Activated CD4-positive, alpha-beta memory T cell treated with anti-CD3 and anti-CD28 coated beads for 36 hours (primary cell): ENCODE measurements around the gene C9orf85. TPM values are rescaled to one million over a fixed set of nuclear protein-coding genes. Genes with fewer than 3 reads are reported as not detected.

Experiments used
- CTCF ChIA-PET: fragments of 350-600 bp; sonication (Branson Sonifier 250); formaldehyde crosslinking; loops from one replicate; lab custom pipeline; 2021; ENCODE audit warnings: antibody characterized with exemption, inconsistent platforms; lab: Charles Lee
- POLR2A ChIA-PET: fragments of 350-600 bp; sonication (Branson Sonifier 250); formaldehyde crosslinking; loops from one replicate; lab custom pipeline; 2021; ENCODE audit warnings: antibody characterized with exemption; lab: Charles Lee
- DNase-seq: peaks from one replicate; pipeline ENCODE4 v3.0.0-alpha.2; 2020
- H3K27ac Mint-ChIP-seq: one replicate; pipeline ENCODE4 v1.8.0; 2021; ENCODE audit warnings: mixed read lengths
- H3K27me3 Mint-ChIP-seq: one replicate; pipeline ENCODE4 v1.8.0; 2021; ENCODE audit warnings: mixed read lengths
- H3K36me3 Mint-ChIP-seq: one replicate; pipeline ENCODE4 v1.8.0; 2021; ENCODE audit warnings: mixed read lengths
- H3K4me1 Mint-ChIP-seq: one replicate; pipeline ENCODE4 v1.8.0; 2021; ENCODE audit warnings: low read depth, mixed read lengths
- H3K4me3 Mint-ChIP-seq: one replicate; pipeline ENCODE4 v1.8.0; 2021; ENCODE audit warnings: mild to moderate bottlenecking, mixed read lengths
- H3K9me3 Mint-ChIP-seq: one replicate; pipeline ENCODE4 v1.8.0; 2021; ENCODE audit warnings: mixed read lengths
- intact Hi-C: fragments of 100-400 bp; cut with micrococcal nuclease; formaldehyde crosslinking; loops from one replicate; pipeline ENCODE4 v1.15.1; 2023
- total RNA-seq, 2 experiments: library from RNA; stranded (reverse); gene quantifications; one replicate each; pipeline ENCODE4 v1.2.3, GENCODE V29; 2021

The C9orf85 gene
- total RNA-seq: 1 to 10 TPM; 7.3 to 7.5 TPM

DNA sequence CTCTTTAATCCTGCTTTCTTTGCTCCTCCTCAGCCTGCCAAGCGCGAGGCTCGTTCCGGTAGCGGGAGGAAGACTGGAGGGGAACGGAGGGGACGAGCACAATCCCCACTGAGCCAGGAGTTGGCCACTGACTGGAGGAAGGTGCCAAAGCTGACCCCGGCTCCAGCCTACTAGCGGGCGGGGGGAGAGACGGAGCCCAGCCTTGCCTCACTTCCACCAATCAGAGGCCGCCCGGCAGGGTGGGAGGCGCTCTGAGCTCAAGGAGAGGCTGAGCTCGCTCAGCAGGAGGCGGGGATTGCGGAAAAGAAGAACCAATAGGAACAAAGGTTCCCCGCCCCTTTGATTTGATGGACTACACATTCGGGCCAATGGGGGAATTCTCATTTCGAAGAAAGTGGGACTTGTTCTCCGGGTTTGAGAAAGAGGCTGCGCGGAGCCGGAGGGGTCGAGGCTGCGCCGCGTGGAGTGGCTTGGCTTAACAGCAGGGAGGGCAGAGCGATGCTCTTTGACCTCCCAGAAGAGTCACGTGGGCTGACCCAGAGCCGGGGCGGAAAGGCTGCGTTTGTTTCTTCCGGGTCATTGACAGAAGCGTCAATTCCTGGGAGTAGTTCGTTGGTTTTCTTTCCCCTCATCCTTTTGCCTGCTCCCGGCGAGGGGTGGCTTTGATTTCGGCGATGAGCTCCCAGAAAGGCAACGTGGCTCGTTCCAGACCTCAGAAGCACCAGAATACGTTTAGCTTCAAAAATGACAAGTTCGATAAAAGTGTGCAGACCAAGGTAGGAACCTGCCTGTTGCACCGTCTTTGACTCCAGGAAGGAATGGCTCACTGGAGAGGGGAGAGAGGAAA, at the start of gene C9orf85, which contains the start of gene ABHD17B:
TSS of gene C9orf85 (plus strand) at position 579 of the 847 bp plus-strand sequence. CDS start at position 675, 96 bp downstream.
TSS of gene ABHD17B (minus strand) at position 133 of the 847 bp plus-strand sequence. CDS start 36,113 bp downstream, outside the sequence.
- Mint-ChIP-seq H3K36me3 (peaks cover 6% of the 10 kb centered on the region), H3K27me3 (no peaks in the 10 kb centered on the region), H3K9me3 (no peaks in the 10 kb centered on the region), H3K27ac (peak within 1 kb of the TSS; percentile 92), H3K4me3 (peak within 1 kb of the TSS; percentile 97), H3K4me1 (peaks cover 52% of the 10 kb centered on the region)
- peak; percentile 98 for DNase-seq
- CTCF ChIA-PET: interaction anchor here (0.6 to 1.9 kb wide), 9 partner anchors 17 to 1867 kb away, joined by 3 to 11 read pairs (median 3); no protein-coding TSS in a partner anchor
- POLR2A ChIA-PET: interaction anchor here (0.7 to 1.5 kb wide), 6 partner anchors 13 to 147 kb away, joined by 3 to 8 read pairs (median 4); no protein-coding TSS in a partner anchor
- intact Hi-C loops: loop anchor here (1.0 to 10.0 kb wide), 14 partner anchors 10 to 1656 kb away; partner anchors contain the start of genes SMC5, TMC1 and ZFAND5

GRCh38 chr9:71863631-71864030, 47.8 kb upstream of the C9orf85 start:
- Mint-ChIP-seq H3K9me3 (peaks cover 30% of the 10 kb centered on the region), H3K4me1 (peaks cover 4% of the 10 kb centered on the region), H3K36me3 (peaks cover 41% of the 10 kb centered on the region), H3K4me3 (no peak overlapping the region), H3K27me3 (no peaks in the 10 kb centered on the region), H3K27ac (no peak overlapping the region)
- CTCF ChIA-PET: interaction anchor here (0.6 kb wide), 1 partner anchor 698 kb away, joined by 4 read pairs; no protein-coding TSS in a partner anchor
- intact Hi-C loops: no loop called here
- DNase-seq: no peak
- POLR2A ChIA-PET: no interaction called here

DNA sequence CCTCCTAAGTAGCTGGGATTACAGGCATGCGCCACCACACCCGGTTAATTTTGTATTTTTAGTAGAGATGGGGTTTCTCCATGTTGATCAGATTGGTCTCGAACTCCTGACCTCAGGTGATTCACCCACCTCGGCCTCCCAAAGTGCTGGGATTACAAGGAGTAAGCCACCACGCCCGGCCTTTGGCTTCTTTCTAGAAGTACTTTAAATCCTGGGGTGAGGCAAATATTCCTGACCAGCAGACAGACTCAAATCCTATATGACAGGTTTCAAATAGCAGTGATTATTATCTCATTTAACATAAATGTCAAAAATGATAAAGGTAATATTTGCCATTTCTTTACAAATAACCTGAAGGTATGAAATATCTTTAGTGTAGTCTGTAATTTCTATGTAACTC, 36.1 kb upstream of the C9orf85 start:
- Mint-ChIP-seq H3K4me1 (no peaks in the 10 kb centered on the region), H3K36me3 (peaks cover 27% of the 10 kb centered on the region), H3K9me3 (peaks cover 24% of the 10 kb centered on the region), H3K27me3 (no peaks in the 10 kb centered on the region), H3K27ac (no peak overlapping the region), H3K4me3 (no peak overlapping the region)
- no peak for DNase-seq
- ChIA-PET CTCF (no interaction called here), POLR2A (no interaction called here)
- intact Hi-C loops: loop anchor here (5.0 kb wide), 1 partner anchor 37 kb away; the partner anchor contains the start of genes ABHD17B and C9orf85

DNA sequence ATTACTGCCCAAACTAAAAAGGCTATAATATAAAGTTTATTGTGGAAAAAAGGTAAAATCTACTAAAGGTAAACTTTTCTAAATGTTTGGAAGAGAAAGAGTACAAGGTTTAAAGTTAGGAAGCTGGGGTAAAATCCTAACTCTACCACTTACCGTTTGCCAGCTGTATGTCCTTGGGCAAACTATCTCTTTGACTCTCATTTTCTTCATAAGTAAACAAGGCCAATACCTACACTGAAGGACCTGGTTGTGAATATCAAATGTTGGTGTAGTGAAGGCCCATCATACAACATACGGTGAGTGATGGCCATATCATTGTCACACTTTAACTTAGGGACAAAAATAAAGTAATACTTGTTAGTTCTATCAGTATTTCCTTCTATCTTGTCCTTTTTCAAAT, 35.3 kb upstream of the C9orf85 start:
- POLR2A ChIA-PET: no interaction called here
- Mint-ChIP-seq H3K27ac (no peak overlapping the region), H3K4me1 (no peaks in the 10 kb centered on the region), H3K4me3 (no peak overlapping the region), H3K27me3 (no peaks in the 10 kb centered on the region), H3K9me3 (peaks cover 27% of the 10 kb centered on the region), H3K36me3 (peaks cover 27% of the 10 kb centered on the region)
- CTCF ChIA-PET: no interaction called here
- intact Hi-C loops: loop anchor here (5.0 kb wide), 1 partner anchor 36 kb away; the partner anchor contains the start of genes ABHD17B and C9orf85
- DNase-seq: no peak

GRCh38 chr9:71876829-71877228, 34.6 kb upstream of the C9orf85 start:
- Mint-ChIP-seq H3K4me3 (no peak overlapping the region), H3K9me3 (peaks cover 35% of the 10 kb centered on the region), H3K27ac (no peak overlapping the region), H3K27me3 (no peaks in the 10 kb centered on the region), H3K4me1 (no peaks in the 10 kb centered on the region), H3K36me3 (peaks cover 33% of the 10 kb centered on the region)
- intact Hi-C loops: loop anchor here (5.0 kb wide), 1 partner anchor 35 kb away; the partner anchor contains the start of genes ABHD17B and C9orf85
- CTCF ChIA-PET: no interaction called here
- POLR2A ChIA-PET: no interaction called here
- DNase-seq: no peak

GRCh38 chr9:71878327-71879274, 32.8 kb upstream of the C9orf85 start:
- no peaks in the 10 kb centered on the region for H3K27me3 Mint-ChIP-seq
- peaks cover 47% of the 10 kb centered on the region for H3K36me3 Mint-ChIP-seq
- H3K27ac Mint-ChIP-seq: no peak overlapping the region
- H3K4me3 Mint-ChIP-seq: no peak overlapping the region
- DNase-seq: no peak
- ChIA-PET POLR2A (no interaction called here), CTCF (no interaction called here)
- H3K9me3 Mint-ChIP-seq: peaks cover 48% of the 10 kb centered on the region
- no peaks in the 10 kb centered on the region for H3K4me1 Mint-ChIP-seq
- intact Hi-C loops: loop anchor here (5.0 kb wide), 1 partner anchor 34 kb away; the partner anchor contains the start of genes ABHD17B and C9orf85

- ChIA-PET CTCF (no interaction called here), POLR2A (no interaction called here)
- Mint-ChIP-seq H3K4me1 (no peaks in the 10 kb centered on the region), H3K36me3 (peaks cover 56% of the 10 kb centered on the region), H3K4me3 (no peak overlapping the region), H3K27ac (no peak overlapping the region), H3K27me3 (no peaks in the 10 kb centered on the region), H3K9me3 (peaks cover 57% of the 10 kb centered on the region)
- DNase-seq: no peak
- intact Hi-C loops: loop anchor here (5.0 kb wide), 1 partner anchor 33 kb away; the partner anchor contains the start of genes ABHD17B and C9orf85
Measured at GRCh38 chr9:71879644-71880174, 31.7 kb upstream of the C9orf85 start.

GRCh38 chr9:71884005-71884404, 27.4 kb upstream of the C9orf85 start:
- H3K9me3 Mint-ChIP-seq: peaks cover 43% of the 10 kb centered on the region
- peaks cover 26% of the 10 kb centered on the region for H3K4me1 Mint-ChIP-seq
- intact Hi-C loops: no loop called here
- no peak overlapping the region for H3K4me3 Mint-ChIP-seq
- H3K27ac Mint-ChIP-seq: no peak overlapping the region
- no peaks in the 10 kb centered on the region for H3K27me3 Mint-ChIP-seq
- DNase-seq: no peak
- ChIA-PET CTCF (interaction anchor here (1.3 kb wide), 1 partner anchor 77 kb away, joined by 3 read pairs; no protein-coding TSS in a partner anchor), POLR2A (no interaction called here)
- H3K36me3 Mint-ChIP-seq: peaks cover 46% of the 10 kb centered on the region

DNA sequence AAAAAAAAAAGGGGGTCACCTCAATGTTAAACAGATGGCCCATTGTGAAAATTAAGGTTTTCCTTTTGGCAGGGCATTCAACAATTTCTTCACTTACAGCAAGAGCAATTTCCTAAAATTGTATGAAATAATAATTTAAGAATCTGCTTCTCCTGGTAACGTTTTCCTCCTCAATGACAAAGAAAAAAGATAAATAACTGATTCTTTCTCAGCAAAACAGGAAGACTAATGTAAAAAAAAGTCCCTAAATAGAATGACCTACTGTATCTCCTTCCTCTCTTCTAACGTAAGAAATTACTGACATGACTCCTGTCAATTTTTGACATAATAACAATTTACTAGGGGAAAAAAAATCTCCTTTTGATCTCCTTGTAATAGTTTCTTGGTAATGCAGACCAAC, 26.0 kb upstream of the C9orf85 start:
- no peak for DNase-seq
- Mint-ChIP-seq H3K27me3 (no peaks in the 10 kb centered on the region), H3K4me1 (peaks cover 26% of the 10 kb centered on the region), H3K27ac (no peak overlapping the region), H3K4me3 (no peak overlapping the region), H3K36me3 (peaks cover 36% of the 10 kb centered on the region), H3K9me3 (peaks cover 33% of the 10 kb centered on the region)
- ChIA-PET POLR2A (interaction anchor here (0.9 kb wide), 1 partner anchor 10 kb away, joined by 3 read pairs; no protein-coding TSS in a partner anchor), CTCF (interaction anchor here (1.0 kb wide), 1 partner anchor 26 kb away, joined by 3 read pairs; the partner anchor contains the start of gene C9orf85)
- intact Hi-C loops: no loop called here

GRCh38 chr9:71886015-71886414, 25.4 kb upstream of the C9orf85 start:
- no peak overlapping the region for H3K4me3 Mint-ChIP-seq
- peaks cover 31% of the 10 kb centered on the region for H3K9me3 Mint-ChIP-seq
- ChIA-PET CTCF (interaction anchor here (1.0 kb wide), 1 partner anchor 26 kb away, joined by 3 read pairs; the partner anchor contains the start of gene C9orf85), POLR2A (interaction anchor here (0.9 to 1.0 kb wide), 2 partner anchors 9 to 30 kb away, joined by 3 read pairs; no protein-coding TSS in a partner anchor)
- H3K27ac Mint-ChIP-seq: peak overlapping the region; percentile 54
- H3K27me3 Mint-ChIP-seq: no peaks in the 10 kb centered on the region
- peak; percentile 47 for DNase-seq
- peaks cover 34% of the 10 kb centered on the region for H3K36me3 Mint-ChIP-seq
- H3K4me1 Mint-ChIP-seq: peaks cover 26% of the 10 kb centered on the region
- intact Hi-C loops: no loop called here

DNA sequence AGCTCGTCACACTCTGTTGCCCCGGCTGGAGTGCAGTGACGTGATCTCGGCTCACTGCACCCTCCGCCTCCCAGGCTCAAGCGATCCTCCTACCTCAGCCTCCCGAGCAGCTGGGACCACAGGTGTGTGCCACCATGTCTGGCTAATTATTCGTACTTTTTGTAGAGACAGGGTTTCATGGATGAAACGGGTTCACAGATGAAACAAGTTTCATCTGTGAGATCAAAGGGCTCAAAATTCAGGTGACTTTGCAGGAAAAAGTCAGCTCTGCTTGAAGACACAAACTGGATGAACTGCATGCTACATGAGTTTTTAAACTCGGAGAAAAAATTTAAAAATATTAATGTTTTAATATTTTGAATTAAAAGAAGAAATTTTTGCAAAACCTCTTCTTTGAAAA, 24.9 kb upstream of the C9orf85 start:
- intact Hi-C loops: no loop called here
- Mint-ChIP-seq H3K27me3 (no peaks in the 10 kb centered on the region), H3K27ac (peak overlapping the region; percentile 54), H3K9me3 (peaks cover 25% of the 10 kb centered on the region), H3K4me1 (peaks cover 26% of the 10 kb centered on the region), H3K36me3 (peaks cover 29% of the 10 kb centered on the region), H3K4me3 (no peak overlapping the region)
- DNase-seq: no peak
- ChIA-PET CTCF (interaction anchor here (1.0 kb wide), 1 partner anchor 25 kb away, joined by 3 read pairs; the partner anchor contains the start of gene C9orf85), POLR2A (interaction anchor here (0.9 to 1.0 kb wide), 2 partner anchors 9 to 31 kb away, joined by 3 read pairs; no protein-coding TSS in a partner anchor)
